ENCODE results near the gene CXCR6. TPM values are rescaled to one million over a fixed set of nuclear protein-coding genes. Genes with fewer than 3 reads are reported as not detected.

The CXCR6 gene
- total and polyA plus RNA-seq, 9 donors, result 0.20 to 3.5 (median 0.55) TPM

DNA sequence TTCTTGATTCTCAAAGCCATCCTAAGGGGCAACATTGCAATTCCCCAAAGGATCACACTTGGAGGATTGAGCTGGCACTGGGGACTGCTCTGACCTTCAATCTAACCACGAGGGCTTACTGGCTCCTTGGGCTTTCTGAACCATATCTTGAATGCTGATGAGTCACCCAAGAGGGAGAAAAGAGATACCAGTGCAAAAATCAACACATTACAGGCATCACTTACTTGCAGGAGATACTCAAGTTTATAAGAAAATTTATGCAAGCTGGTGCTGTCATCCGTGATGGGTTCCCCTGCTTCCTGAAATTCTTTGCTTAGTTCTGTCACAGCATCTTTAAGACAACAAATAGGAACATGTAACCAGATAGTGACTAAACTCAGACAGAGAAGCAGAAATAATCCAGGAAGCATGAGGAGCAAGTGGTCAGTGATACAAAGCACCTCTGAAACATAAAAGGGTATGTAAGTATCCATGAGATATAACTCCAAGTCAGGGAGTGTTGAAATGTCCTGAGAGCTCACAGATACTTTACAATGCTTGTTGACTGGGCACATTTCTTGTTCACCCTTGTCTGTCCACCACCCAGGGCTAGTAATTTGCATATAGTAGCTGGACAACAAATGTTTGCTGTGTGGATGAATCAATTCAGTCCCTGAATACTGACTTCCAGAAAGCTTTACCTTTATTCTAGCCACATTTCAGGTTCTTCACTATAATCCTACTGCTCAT, 38.2 kb downstream of the CXCR6 start:
- no peak for DNase-seq
- Histone ChIP-seq H3K9me3 (no peaks in the 10 kb centered on the region), H3K4me3 (no peak overlapping the region), H3K27ac (no peak overlapping the region), H3K4me1 (ENCODE audit: insufficient read depth) (peaks cover 36% of the 10 kb centered on the region), H3K36me3 (no peaks in the 10 kb centered on the region), H3K27me3 (no peaks in the 10 kb centered on the region)
- intact Hi-C loops (cut with DNase I), result loop anchor here in 1 of 4 donors (2.0 kb wide), 1 partner anchor 27 kb away; no protein-coding TSS in a partner anchor
- WGBS, 3 donors, result 9 to 32% (median 20%) methylated on average over 2 of the region's 2 CpGs
- TF ChIP-seq CTCF (IDR thresholded peaks at IDR 0.05), result no peak
- no peak for TF ChIP-seq POLR2A (IDR thresholded peaks at IDR 0.05)
- TF ChIP-seq EP300 (IDR thresholded peaks at IDR 0.05), result no peak

GRCh38 chr3:45983770-45984169, 40.5 kb downstream of the CXCR6 start:
- 67 to 79% (median 70%) methylated on average over 3 of the region's 3 CpGs for WGBS, 3 donors
- TF ChIP-seq CTCF (IDR thresholded peaks at IDR 0.05), result no peak
- TF ChIP-seq EP300 (IDR thresholded peaks at IDR 0.05), result no peak
- no peak for TF ChIP-seq POLR2A (IDR thresholded peaks at IDR 0.05)
- Histone ChIP-seq H3K9me3 (no peaks in the 10 kb centered on the region), H3K4me1 (ENCODE audit: insufficient read depth) (peaks cover 52% of the 10 kb centered on the region), H3K36me3 (no peaks in the 10 kb centered on the region), H3K27ac (peak overlapping the region in 1 of 2 donors; percentile 22), H3K4me3 (no peak overlapping the region), H3K27me3 (no peaks in the 10 kb centered on the region)
- DNase-seq, result no peak
- intact Hi-C loops (cut with DNase I), result loop anchor here in 1 of 4 donors (2.0 kb wide), 1 partner anchor 25 kb away; no protein-coding TSS in a partner anchor

GRCh38 chr3:45984331-45985312, 41.4 kb downstream of the CXCR6 start:
- no peak for TF ChIP-seq POLR2A (IDR thresholded peaks at IDR 0.05)
- TF ChIP-seq EP300 (IDR thresholded peaks at IDR 0.05), result no peak
- TF ChIP-seq CTCF (IDR thresholded peaks at IDR 0.05), result no peak
- H3K4me3 ChIP-seq, result no peak overlapping the region
- no peaks in the 10 kb centered on the region for H3K9me3 ChIP-seq
- WGBS, 3 donors, result 54 to 63% (median 60%) methylated on average over 8 of the region's 8 CpGs
- H3K4me1 ChIP-seq (ENCODE audit: insufficient read depth), result peaks cover 59% of the 10 kb centered on the region
- intact Hi-C loops (cut with DNase I), result no loop called here
- DNase-seq, result peak in 1 of 5 donors; percentile 76
- H3K27ac ChIP-seq, result peak overlapping the region in 1 of 2 donors; percentile 83
- no peaks in the 10 kb centered on the region for H3K36me3 ChIP-seq
- no peaks in the 10 kb centered on the region for H3K27me3 ChIP-seq

- Histone ChIP-seq H3K9me3 (no peaks in the 10 kb centered on the region), H3K36me3 (no peaks in the 10 kb centered on the region), H3K4me3 (no peak overlapping the region), H3K27ac (peak overlapping the region; percentile 23 to 83), H3K4me1 (ENCODE audit: insufficient read depth) (peaks cover 63% of the 10 kb centered on the region), H3K27me3 (no peaks in the 10 kb centered on the region)
- intact Hi-C loops (cut with DNase I), result no loop called here
- TF ChIP-seq EP300 (IDR thresholded peaks at IDR 0.05) (no peak), POLR2A (IDR thresholded peaks at IDR 0.05) (no peak), CTCF (IDR thresholded peaks at IDR 0.05) (no peak)
- DNase-seq, result no peak
- 43 to 62% (median 53%) methylated on average over 13 of the region's 13 CpGs for WGBS, 3 donors
These were observed 42.5 kb downstream of the CXCR6 start for GRCh38 chr3:45985532-45986302.
